NCI-H146 treated with DMSO at 0.1 percent for 48 hours (cell line): Measurements from ENCODE around the gene KCNRG.
"Not testable (repeated sequence)": the region's sequence is repeated elsewhere in the genome, so short reads cannot be mapped to it uniquely, and the experiment has no call there.

ENCODE experiments used
- DNase-seq: peaks from one replicate; lab custom pipeline; 2025; ENCODE audit not compliant: unreplicated experiment; lab: John Stamatoyannopoulos, UW

Gene KCNRG

DNA sequence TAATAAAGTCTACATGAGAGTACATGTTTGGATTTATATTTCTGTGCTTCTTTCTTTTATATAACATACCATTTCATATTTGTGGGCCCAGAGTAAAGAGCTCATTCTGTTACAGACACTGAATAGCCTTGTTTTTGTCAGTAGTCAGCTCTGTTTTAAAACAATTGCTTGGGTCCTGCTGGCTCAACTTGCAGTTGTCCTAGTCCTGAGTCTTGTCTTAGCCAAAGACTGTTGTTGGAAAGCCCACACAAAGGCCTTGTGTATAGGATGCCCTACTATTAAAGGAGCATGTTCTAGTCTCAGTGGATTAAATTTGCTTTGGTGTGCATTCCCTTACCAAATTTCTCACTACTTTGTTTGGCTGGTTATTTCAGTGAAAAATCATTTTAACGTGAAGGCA is 3.8 kb upstream of the KCNRG start:
- no peak for DNase-seq

DNA sequence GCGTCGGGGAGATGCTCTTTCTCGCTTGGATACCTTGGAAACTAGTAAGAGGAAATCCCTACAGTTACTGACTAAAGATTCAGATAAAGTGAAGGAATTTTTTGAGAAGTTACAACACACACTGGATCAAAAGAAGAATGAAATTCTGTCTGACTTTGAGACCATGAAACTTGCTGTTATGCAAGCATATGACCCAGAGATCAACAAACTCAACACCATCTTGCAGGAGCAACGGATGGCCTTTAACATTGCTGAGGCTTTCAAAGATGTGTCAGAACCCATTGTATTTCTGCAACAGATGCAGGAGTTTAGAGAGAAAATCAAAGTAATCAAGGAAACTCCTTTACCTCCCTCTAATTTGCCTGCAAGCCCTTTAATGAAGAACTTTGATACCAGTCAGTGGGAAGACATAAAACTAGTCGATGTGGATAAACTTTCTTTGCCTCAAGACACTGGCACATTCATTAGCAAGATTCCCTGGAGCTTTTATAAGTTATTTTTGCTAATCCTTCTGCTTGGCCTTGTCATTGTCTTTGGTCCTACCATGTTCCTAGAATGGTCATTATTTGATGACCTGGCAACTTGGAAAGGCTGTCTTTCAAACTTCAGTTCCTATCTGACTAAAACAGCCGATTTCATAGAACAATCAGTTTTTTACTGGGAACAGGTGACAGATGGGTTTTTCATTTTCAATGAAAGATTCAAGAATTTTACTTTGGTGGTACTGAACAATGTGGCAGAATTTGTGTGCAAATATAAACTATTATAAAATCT is 2.7 kb upstream of the KCNRG start:
- no peak for DNase-seq

- DNase-seq: no peak
These were observed 858 bp upstream of the KCNRG start for GRCh38 chr13:50014386-50014785.

DNA sequence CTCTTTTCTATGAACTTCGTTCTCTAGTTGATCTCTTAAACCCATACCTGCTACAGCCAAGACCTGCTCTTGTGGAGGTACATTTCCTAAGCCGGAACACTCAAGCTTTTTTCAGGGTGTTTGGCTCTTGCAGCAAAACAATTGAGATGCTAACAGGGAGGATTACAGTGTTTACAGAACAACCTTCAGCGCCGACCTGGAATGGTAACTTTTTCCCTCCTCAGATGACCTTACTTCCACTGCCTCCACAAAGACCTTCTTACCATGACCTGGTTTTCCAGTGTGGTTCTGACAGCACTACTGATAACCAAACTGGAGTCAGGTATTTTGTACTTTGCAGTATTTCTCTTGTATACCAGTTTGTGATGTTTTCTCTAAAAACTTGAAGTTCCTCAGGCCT is 506 bp downstream of the KCNRG start:
- no peak for DNase-seq

- no peak for DNase-seq
These were observed 1.2 kb downstream of the KCNRG start for GRCh38 chr13:50016444-50016843.

GRCh38 chr13:50017819-50018218 is 2.6 kb downstream of the KCNRG start:
- no peak for DNase-seq

GRCh38 chr13:50025436-50025835 is 10.2 kb downstream of the KCNRG start:
- DNase-seq: no peak

DNA sequence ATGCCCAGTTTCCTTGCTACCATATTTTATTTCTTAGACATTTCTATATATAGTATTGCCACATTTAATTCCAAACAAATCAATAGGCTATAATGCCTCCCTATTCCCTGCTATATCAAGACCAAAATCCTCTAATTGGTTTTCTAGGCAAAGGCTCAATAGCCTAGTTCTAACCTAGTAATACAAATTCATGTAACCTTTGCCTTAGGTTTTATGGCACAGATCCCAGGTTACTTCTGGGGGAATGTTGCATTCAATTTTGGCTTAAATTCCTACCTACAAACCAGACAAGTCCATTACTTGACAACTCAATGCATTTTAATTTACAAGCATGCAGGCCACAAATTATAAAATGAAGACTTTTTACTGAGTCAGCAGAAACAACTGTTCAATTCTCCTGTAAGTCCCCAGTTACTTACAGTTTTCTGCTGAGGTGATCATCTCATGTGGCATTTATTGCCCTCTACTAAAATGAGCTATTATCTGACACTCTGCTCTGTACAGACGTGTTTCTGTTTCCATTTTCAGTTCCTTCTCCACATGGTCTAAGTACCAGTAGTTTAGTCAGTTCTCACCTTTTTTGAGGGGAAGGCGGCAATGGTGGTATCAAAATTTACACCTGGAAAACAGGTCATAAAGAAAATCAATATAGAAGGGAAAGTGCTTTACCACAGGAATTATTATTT is 11.7 kb downstream of the KCNRG start:
- DNase-seq: no peak

GRCh38 chr13:50030315-50030714 is 15.1 kb downstream of the KCNRG start:
- DNase-seq: no peak

DNA sequence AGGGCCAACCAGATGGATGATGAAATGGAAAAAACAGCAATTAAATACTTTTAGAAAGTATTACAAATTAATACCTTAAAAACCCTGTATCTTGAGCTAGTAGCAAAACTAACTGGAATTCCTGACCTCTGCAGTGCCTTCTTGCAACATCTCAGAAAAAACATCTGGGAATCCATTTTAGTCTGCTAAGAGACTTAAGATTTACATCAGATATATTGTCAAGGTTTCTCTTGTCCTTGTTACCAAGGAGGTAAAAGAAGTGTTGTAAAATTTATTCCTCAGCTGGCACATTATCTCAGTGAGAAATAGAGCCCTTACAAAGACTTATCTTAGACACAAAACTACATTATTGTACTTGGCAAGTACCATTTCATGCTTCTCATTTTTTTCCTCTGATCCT is 18.5 kb downstream of the KCNRG start:
- no peak for DNase-seq

- no peak for DNase-seq
These were observed 22.5 kb downstream of the KCNRG start for GRCh38 chr13:50037788-50038187.

GRCh38 chr13:50038266-50038665 is 23.0 kb downstream of the KCNRG start:
- DNase-seq: no peak

- DNase-seq: no peak
These were observed 37.2 kb downstream of the KCNRG start for GRCh38 chr13:50052478-50052877.

- DNase-seq: no peak
These were observed 38.6 kb downstream of the KCNRG start for GRCh38 chr13:50053844-50054243.

DNA sequence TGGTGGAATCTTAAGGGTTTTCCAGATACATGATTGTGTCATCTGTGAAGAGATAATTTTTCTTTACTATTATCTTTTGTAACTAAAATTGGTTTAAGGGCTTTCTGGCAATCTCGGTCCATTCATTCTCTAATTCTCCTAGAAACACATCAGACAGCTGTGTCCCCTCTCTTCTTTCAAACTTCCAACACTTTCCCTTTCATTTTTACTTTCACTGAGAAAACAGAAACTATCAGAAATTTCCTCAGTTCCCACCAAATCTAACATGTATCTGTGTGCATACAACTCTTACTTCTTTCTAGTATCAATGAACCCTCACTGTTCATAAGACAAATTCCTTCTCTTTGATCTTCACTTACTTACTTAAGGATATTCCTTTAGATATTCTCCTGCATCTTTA is 40.2 kb downstream of the KCNRG start:
- no peak for DNase-seq

DNA sequence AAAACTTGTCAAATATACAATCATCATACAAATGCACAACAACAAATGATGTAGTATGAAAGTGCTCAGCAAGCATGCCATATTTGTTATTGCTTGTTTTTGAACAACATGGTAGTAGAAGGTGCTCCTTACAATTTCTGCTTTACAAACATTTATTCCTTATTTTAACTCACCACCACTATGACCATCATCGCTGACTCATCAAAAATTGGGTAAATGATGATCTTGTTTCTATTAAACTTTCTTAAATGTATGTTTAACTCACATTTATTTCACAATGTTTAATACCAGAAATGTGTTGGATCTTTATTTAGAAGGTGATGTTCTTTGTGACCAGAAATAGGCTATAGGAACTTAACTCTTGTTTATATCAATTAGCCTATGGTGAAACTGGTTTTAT is 45.5 kb downstream of the KCNRG start:
- no peak for DNase-seq

GRCh38 chr13:50062336-50062735 is 47.1 kb downstream of the KCNRG start:
- not testable (repeated sequence) for DNase-seq

DNA sequence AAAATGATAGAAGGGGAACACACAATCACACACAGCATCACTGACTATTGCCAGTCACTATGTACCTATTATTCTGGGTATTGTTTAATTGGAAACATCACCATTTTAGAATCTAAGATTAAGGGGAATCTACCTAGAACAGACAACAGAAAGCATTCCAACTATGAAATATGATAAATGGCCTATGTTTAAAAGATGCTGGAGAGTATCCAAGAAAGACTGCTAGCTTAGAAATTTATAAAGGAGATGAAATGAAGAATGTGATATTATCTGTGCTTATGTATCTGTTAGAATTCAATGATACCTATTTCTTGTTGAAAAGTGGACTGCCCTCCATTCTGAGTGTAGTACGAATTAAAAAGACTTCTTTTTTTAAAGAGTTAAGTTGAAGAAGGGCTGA is 50.5 kb downstream of the KCNRG start:
- no peak for DNase-seq

GRCh38 chr13:50068508-50068907 is 53.3 kb downstream of the KCNRG start:
- no peak for DNase-seq

GRCh38 chr13:50069261-50069660 is 54.0 kb downstream of the KCNRG start:
- no peak for DNase-seq

- no peak for DNase-seq
These were observed 54.9 kb downstream of the KCNRG start for GRCh38 chr13:50070186-50070585.
